K562 (cell line): ENCODE results near the gene EPOP.

Experiments
- CBX8 ChIP-seq: fragments of 200-600 bp; sonication (generic); IDR thresholded peaks from 2 replicates; pipeline ENCODE4 v1.6.1; 2012; ENCODE audit warnings: borderline replicate concordance, mixed run types, low read depth, mild to moderate bottlenecking, moderate library complexity, mixed read lengths, low read length, control low read depth, inconsistent platforms; ENCODE audit not compliant: poor library complexity, severe bottlenecking; ENCODE audit errors: extremely low read depth
- MAFG ChIP-seq: fragments of 450-650 bp; conservative IDR thresholded peaks from 2 replicates; pipeline ENCODE4 v1.6.1; 2016; ENCODE audit warnings: missing genetic modification characterization, missing compliant biosample characterization
- TRIM28 ChIP-seq: fragments of 450-650 bp; IDR thresholded peaks from 2 replicates; pipeline ENCODE4 v1.6.1; 2017
- TF ChIP-seq, protein P1 (sequence below): fragments of 450-650 bp; IDR thresholded peaks from 2 replicates; pipeline ENCODE4 v1.7.1; 2018; ENCODE audit warnings: mild to moderate bottlenecking, low read depth; ENCODE audit not compliant: partially characterized antibody

DNA sequence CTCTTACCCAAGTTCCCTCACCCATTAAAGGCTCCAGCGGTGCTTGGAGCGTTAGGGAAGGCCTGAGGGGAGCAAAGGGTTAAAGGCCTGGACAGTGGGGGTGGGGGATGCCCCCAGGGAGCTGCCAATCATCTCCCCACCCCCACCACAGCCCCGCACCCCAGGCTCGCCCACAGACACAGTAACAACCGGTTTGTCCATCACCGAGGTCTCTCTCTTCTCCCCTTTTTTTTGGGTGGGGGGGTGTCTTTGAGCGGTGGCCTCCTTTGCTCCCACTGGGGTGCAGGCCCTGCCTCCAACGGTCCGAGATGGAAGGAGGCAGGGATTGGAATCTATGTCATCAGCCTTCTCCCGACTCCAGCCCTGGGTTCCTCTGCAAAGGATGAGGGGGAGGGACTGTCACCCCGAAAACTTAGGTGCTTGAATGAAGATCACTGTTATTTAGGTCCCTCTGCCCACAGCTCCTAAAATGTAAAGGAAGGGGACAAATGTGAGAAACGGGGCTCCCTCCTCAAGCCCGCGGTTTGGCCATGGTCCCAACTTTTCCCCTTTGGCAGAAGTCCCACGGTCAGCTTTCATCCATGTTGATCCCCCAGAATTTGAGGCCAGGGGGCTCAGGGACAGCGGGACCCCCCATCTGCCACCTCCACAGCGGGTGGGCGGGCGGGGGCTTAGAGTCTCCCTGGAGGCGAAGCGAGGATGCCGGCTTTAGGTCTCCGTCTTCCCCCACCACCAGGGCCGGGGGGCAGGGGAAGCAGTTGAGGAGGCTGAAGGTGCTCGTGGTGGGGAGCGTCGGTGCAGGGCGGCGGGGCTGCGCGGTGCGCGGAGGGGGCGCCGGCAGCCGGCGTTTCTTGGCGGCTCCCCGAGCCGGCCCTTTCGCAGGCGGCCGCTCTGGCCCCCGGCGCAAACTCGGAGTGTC lies 1.7 kb downstream of the EPOP start:
- TF ChIP-seq MAFG (tag) (no peak), CBX8 (no peak), TRIM28 (no peak)
- TF ChIP-seq, protein P1, sequence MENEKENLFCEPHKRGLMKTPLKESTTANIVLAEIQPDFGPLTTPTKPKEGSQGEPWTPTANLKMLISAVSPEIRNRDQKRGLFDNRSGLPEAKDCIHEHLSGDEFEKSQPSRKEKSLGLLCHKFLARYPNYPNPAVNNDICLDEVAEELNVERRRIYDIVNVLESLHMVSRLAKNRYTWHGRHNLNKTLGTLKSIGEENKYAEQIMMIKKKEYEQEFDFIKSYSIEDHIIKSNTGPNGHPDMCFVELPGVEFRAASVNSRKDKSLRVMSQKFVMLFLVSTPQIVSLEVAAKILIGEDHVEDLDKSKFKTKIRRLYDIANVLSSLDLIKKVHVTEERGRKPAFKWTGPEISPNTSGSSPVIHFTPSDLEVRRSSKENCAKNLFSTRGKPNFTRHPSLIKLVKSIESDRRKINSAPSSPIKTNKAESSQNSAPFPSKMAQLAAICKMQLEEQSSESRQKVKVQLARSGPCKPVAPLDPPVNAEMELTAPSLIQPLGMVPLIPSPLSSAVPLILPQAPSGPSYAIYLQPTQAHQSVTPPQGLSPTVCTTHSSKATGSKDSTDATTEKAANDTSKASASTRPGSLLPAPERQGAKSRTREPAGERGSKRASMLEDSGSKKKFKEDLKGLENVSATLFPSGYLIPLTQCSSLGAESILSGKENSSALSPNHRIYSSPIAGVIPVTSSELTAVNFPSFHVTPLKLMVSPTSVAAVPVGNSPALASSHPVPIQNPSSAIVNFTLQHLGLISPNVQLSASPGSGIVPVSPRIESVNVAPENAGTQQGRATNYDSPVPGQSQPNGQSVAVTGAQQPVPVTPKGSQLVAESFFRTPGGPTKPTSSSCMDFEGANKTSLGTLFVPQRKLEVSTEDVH = no peak
